Measurements from ENCODE around the gene XPO5.

The XPO5 gene

DNA sequence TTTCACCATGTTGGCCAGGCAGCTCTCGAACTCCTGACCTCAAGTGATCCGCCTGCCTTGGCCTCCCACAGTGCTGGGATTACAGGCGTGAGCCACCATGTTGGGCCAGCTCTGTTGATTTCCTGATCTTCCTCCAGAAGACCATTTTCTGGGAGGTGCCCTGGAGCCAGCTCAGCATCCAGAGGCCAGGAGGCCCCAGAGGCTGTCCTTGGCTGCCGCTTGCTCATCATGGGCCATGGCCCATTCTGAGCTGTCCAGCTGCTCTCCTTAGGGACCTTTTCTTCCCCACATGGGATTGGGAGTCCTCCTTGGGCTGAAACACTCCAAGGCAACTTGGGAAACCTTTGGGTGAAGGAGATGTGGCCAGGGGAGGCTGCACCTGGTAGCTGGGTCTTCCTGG, 81.1 kb downstream of the XPO5 start:
- in situ Hi-C loops (cut with HindIII; ENCODE audit: low sequenced_read_pairs): no loop called here
- H3K4me3 ChIP-seq (ENCODE audit: low read depth, low read length): no peak overlapping the region
- TF ChIP-seq, protein P1, sequence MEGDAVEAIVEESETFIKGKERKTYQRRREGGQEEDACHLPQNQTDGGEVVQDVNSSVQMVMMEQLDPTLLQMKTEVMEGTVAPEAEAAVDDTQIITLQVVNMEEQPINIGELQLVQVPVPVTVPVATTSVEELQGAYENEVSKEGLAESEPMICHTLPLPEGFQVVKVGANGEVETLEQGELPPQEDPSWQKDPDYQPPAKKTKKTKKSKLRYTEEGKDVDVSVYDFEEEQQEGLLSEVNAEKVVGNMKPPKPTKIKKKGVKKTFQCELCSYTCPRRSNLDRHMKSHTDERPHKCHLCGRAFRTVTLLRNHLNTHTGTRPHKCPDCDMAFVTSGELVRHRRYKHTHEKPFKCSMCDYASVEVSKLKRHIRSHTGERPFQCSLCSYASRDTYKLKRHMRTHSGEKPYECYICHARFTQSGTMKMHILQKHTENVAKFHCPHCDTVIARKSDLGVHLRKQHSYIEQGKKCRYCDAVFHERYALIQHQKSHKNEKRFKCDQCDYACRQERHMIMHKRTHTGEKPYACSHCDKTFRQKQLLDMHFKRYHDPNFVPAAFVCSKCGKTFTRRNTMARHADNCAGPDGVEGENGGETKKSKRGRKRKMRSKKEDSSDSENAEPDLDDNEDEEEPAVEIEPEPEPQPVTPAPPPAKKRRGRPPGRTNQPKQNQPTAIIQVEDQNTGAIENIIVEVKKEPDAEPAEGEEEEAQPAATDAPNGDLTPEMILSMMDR (IDR thresholded peaks at IDR 0.05; ENCODE audit: low read depth, low read length): no peak
- DNase-seq (ENCODE audit: low read depth, low spot score): no peak

DNA sequence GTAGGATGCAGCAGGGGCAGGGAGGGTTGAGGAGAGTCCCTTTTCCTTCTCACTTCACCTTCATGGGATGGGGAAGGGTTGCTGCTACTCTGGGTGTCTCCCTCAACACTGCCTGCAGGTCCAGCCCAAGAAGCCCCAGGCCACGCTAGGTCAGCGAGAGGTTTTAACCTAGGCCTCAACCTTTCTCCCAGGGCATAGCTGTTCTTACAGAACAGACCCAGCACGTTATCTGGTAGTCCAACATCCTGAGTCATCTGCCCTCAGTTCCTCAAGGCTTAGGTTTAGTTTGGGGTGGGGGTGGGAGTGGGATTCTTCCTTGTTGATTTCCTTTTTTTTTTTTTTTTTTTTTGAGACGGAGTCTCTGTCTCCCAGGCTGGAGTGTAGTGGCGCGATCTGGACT, 81.5 kb downstream of the XPO5 start:
- TF ChIP-seq, protein P1 (IDR thresholded peaks at IDR 0.05; ENCODE audit: low read depth, low read length): no peak
- in situ Hi-C loops (cut with HindIII; ENCODE audit: low sequenced_read_pairs): no loop called here
- DNase-seq (ENCODE audit: low read depth, low spot score): no peak
- no peak overlapping the region for H3K4me3 ChIP-seq (ENCODE audit: low read depth, low read length)

DNA sequence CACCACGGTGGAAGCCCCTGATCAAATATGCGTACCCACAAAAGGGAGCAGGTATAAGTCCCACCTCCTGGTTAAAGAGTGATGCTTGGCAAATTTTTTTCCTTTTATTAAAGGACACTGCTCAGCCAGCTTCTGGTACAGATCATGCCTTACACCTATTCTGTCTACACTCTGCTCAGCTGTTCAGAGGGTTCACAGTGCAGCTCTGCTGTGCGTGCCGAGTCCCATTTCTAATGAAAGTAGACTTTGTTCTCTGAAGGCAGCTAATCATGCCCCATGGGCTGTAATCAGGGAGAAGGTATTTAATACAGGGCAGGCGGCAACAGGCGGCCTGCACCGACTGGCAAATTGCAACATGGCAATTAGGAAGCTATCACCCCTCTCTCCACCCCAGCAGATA, 82.0 kb downstream of the XPO5 start:
- no peak overlapping the region for H3K4me3 ChIP-seq (ENCODE audit: low read depth, low read length)
- TF ChIP-seq, protein P1 (IDR thresholded peaks at IDR 0.05; ENCODE audit: low read depth, low read length): no peak
- in situ Hi-C loops (cut with HindIII; ENCODE audit: low sequenced_read_pairs): no loop called here
- no peak for DNase-seq (ENCODE audit: low read depth, low spot score)

DNA sequence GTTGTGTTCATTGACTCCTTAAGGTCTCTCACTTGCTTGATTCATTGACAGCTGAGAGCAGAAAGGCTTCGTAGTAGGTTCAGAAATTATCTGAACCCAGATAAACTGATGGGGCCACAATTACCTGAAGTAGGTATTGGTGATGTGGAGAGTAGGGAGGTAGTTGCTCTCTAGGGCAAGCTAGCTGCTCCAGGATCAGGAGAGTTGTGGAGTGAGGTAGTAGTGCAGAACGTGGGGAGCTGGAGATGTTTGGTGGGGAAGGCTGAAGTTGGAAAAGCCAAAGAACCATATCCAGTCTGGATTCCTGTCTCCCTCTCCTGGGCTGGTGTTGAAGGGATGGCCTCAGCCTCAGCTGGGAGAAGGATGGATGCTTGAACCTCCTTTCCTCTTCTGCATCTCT, 82.6 kb downstream of the XPO5 start:
- TF ChIP-seq, protein P1 (IDR thresholded peaks at IDR 0.05; ENCODE audit: low read depth, low read length): no peak
- in situ Hi-C loops (cut with HindIII; ENCODE audit: low sequenced_read_pairs): no loop called here
- no peak overlapping the region for H3K4me3 ChIP-seq (ENCODE audit: low read depth, low read length)
- no peak for DNase-seq (ENCODE audit: low read depth, low spot score)

DNA sequence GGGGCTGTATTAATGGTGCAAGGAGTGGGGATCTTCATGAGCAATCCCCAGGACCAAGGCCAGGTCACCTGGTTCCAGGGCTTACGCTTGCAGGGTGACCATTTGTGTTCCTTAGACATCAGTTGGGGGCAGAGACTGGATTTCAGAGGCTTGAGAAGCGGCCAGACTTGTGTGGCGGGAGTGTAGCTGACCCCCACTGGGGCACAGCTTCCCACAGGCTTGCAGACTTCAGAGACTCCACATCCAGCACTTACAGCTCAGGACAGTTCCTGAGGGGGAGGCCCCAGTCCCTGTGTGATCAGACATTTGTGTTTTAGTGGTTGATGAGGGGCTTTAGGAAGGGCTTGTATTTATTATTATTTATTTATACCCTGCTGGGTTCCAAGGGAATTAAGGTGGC, 83.2 kb downstream of the XPO5 start:
- in situ Hi-C loops (cut with HindIII; ENCODE audit: low sequenced_read_pairs): no loop called here
- peak; percentile 72 for DNase-seq (ENCODE audit: low read depth, low spot score)
- TF ChIP-seq, protein P1 (IDR thresholded peaks at IDR 0.05; ENCODE audit: low read depth, low read length): no peak
- no peak overlapping the region for H3K4me3 ChIP-seq (ENCODE audit: low read depth, low read length)

DNA sequence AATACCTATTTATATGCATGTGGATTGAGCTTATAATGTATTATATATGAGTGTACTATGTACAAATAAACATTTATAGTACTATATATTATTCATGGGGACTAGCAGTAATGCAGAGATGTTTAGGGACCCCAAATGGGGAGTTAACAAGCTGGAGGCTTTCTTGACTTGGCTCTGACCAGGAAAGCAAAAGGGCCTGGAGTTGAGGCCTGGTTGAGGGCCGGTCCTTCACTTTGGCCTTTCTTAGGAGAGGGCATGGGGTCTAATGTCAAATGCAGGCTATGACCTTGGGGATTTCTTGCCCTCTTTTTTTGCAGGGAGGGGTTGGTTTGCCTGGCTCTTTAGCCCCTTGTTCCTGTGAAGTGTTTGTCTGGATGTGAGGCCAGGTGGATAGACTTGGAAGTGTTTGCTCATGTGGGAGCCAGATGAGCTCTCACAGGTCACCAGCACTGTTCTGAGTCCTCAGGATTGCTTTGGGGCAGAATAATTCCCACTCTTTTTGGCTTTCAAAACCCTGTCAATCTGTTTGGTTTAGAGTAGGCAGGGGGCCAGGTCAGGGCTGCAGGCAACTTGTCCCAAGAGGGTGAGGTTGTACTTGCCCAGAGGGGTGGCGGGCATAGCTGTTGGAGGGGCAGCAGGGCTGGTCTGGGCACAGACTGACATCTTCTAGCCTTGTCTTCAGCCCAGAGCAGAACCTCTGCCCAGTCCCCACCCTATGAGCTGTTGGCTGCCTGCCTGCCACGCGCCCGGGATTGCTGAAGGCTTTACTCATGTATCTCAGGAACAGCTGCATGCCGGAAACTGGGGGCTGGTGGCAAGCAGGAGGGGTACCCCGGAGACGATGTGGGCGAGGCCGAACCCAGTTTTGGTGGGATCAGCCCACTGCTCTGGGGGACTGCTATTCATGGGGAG, 83.8 kb downstream of the XPO5 start:
- no peak overlapping the region for H3K4me3 ChIP-seq (ENCODE audit: low read depth, low read length)
- in situ Hi-C loops (cut with HindIII; ENCODE audit: low sequenced_read_pairs): no loop called here
- TF ChIP-seq, protein P1 (IDR thresholded peaks at IDR 0.05; ENCODE audit: low read depth, low read length): no peak
- peak; percentile 77 for DNase-seq (ENCODE audit: low read depth, low spot score)
